Measurements from ENCODE around the gene VDAC1.

Gene VDAC1

GRCh38 chr5:134022333-134022732 lies 17.6 kb upstream of the VDAC1 start:
- no peak for DNase-seq

GRCh38 chr5:134020188-134020587 lies 15.4 kb upstream of the VDAC1 start:
- no peak for DNase-seq

GRCh38 chr5:134019636-134020035 lies 14.9 kb upstream of the VDAC1 start:
- no peak for DNase-seq

- no peak for DNase-seq
Observed at GRCh38 chr5:134018986-134019316, 14.2 kb upstream of the VDAC1 start.

- no peak for DNase-seq
Observed at GRCh38 chr5:134018154-134018985, 13.6 kb upstream of the VDAC1 start.

- DNase-seq, result no peak
Observed at GRCh38 chr5:134008266-134008749, 3.5 kb upstream of the VDAC1 start.

- no peak for DNase-seq
Observed at GRCh38 chr5:134007581-134008265, 2.9 kb upstream of the VDAC1 start.

- no peak for DNase-seq
Observed at GRCh38 chr5:134006115-134006514, 1.3 kb upstream of the VDAC1 start.

- no peak for DNase-seq
Observed at GRCh38 chr5:134005417-134006061, 764 bp upstream of the VDAC1 start.

GRCh38 chr5:134003817-134004625 lies 754 bp downstream of the VDAC1 start:
- DNase-seq, result no peak

- DNase-seq, result no peak
Observed at GRCh38 chr5:134003064-134003816, 1.5 kb downstream of the VDAC1 start.

GRCh38 chr5:134001938-134002731 lies 2.6 kb downstream of the VDAC1 start:
- no peak for DNase-seq

GRCh38 chr5:134000696-134001453 lies 3.9 kb downstream of the VDAC1 start:
- DNase-seq, result no peak

- DNase-seq, result no peak
Observed at GRCh38 chr5:134000091-134000511, 4.7 kb downstream of the VDAC1 start.

GRCh38 chr5:133998807-133999206 lies 6.0 kb downstream of the VDAC1 start:
- no peak for DNase-seq

- DNase-seq, result no peak
Observed at GRCh38 chr5:133998042-133998441, 6.7 kb downstream of the VDAC1 start.

- no peak for DNase-seq
Observed at GRCh38 chr5:133996683-133997252, 8.0 kb downstream of the VDAC1 start.

- no peak for DNase-seq
Observed at GRCh38 chr5:133995883-133996563, 8.8 kb downstream of the VDAC1 start.

- DNase-seq, result no peak
Observed at GRCh38 chr5:133995341-133995740, 9.4 kb downstream of the VDAC1 start.

- no peak for DNase-seq
Observed at GRCh38 chr5:133994990-133995333, 9.8 kb downstream of the VDAC1 start.

Data from NCI-H187 (cell line).